ENCODE results near the gene UBE2U.
"Not testable (repeated sequence)": the region's sequence is repeated elsewhere in the genome, so short reads cannot be mapped to it uniquely, and the experiment has no call there.

UBE2U gene

GRCh38 chr1:64220241-64220640 is 16.8 kb downstream of the UBE2U start:
- H3K9me3 ChIP-seq (ENCODE audit: control insufficient read depth, insufficient read depth, low read length): no peaks in the 10 kb centered on the region
- H3K27ac ChIP-seq (ENCODE audit: low read depth, low read length): no peak overlapping the region
- no peaks in the 10 kb centered on the region for H3K4me1 ChIP-seq (ENCODE audit: control insufficient read depth, insufficient read depth, low read length)
- no peaks in the 10 kb centered on the region for H3K27me3 ChIP-seq (ENCODE audit: control insufficient read depth, insufficient read depth, low read length)
- no peak overlapping the region for H3K9ac ChIP-seq (ENCODE audit: low read depth, low read length)
- H3K36me3 ChIP-seq (ENCODE audit: control insufficient read depth, insufficient read depth, low read length): no peaks in the 10 kb centered on the region
- H3K4me3 ChIP-seq (ENCODE audit: low read depth, low read length): no peak overlapping the region

- no peak overlapping the region for H3K4me3 ChIP-seq (ENCODE audit: low read depth, low read length)
- no peak overlapping the region for H3K27ac ChIP-seq (ENCODE audit: low read depth, low read length)
- H3K36me3 ChIP-seq (ENCODE audit: control insufficient read depth, insufficient read depth, low read length): no peaks in the 10 kb centered on the region
- no peak overlapping the region for H3K9ac ChIP-seq (ENCODE audit: low read depth, low read length)
- no peaks in the 10 kb centered on the region for H3K4me1 ChIP-seq (ENCODE audit: control insufficient read depth, insufficient read depth, low read length)
- no peaks in the 10 kb centered on the region for H3K27me3 ChIP-seq (ENCODE audit: control insufficient read depth, insufficient read depth, low read length)
- H3K9me3 ChIP-seq (ENCODE audit: control insufficient read depth, insufficient read depth, low read length): no peaks in the 10 kb centered on the region
Observed at GRCh38 chr1:64223329-64224151, 20.1 kb downstream of the UBE2U start.

- H3K4me1 ChIP-seq (ENCODE audit: control insufficient read depth, insufficient read depth, low read length); H3K9me3 ChIP-seq (ENCODE audit: control insufficient read depth, insufficient read depth, low read length); H3K27ac ChIP-seq (ENCODE audit: low read depth, low read length); H3K36me3 ChIP-seq (ENCODE audit: control insufficient read depth, insufficient read depth, low read length); H3K27me3 ChIP-seq (ENCODE audit: control insufficient read depth, insufficient read depth, low read length); H3K9ac ChIP-seq (ENCODE audit: low read depth, low read length); H3K4me3 ChIP-seq (ENCODE audit: low read depth, low read length): not testable (repeated sequence)
Observed at GRCh38 chr1:64224236-64224635, 20.8 kb downstream of the UBE2U start.

- peaks cover 5% of the 10 kb centered on the region; the same call in 1 of the 2 replicates for H3K4me1 ChIP-seq (ENCODE audit: control insufficient read depth, insufficient read depth, low read length)
Observed at GRCh38 chr1:64228167-64228957, 24.9 kb downstream of the UBE2U start.

GRCh38 chr1:64229307-64229706 is 25.9 kb downstream of the UBE2U start:
- Histone ChIP-seq H3K4me3 (ENCODE audit: low read depth, low read length) (no peak overlapping the region), H3K27me3 (ENCODE audit: control insufficient read depth, insufficient read depth, low read length) (no peaks in the 10 kb centered on the region; the same call in 1 of the 2 replicates), H3K9ac (ENCODE audit: low read depth, low read length) (no peak overlapping the region), H3K27ac (ENCODE audit: low read depth, low read length) (no peak overlapping the region), H3K36me3 (ENCODE audit: control insufficient read depth, insufficient read depth, low read length) (no peaks in the 10 kb centered on the region), H3K9me3 (ENCODE audit: control insufficient read depth, insufficient read depth, low read length) (no peaks in the 10 kb centered on the region), H3K4me1 (ENCODE audit: control insufficient read depth, insufficient read depth, low read length) (peaks cover 5% of the 10 kb centered on the region; the same call in 1 of the 2 replicates)

More at GRCh38 chr1:64228167-64228957, 24.9 kb downstream of the UBE2U start:
- no peak overlapping the region for H3K27ac ChIP-seq (ENCODE audit: low read depth, low read length)
- no peaks in the 10 kb centered on the region for H3K36me3 ChIP-seq (ENCODE audit: control insufficient read depth, insufficient read depth, low read length)
- no peaks in the 10 kb centered on the region; the same call in 1 of the 2 replicates for H3K27me3 ChIP-seq (ENCODE audit: control insufficient read depth, insufficient read depth, low read length)
- H3K9me3 ChIP-seq (ENCODE audit: control insufficient read depth, insufficient read depth, low read length): no peaks in the 10 kb centered on the region
- no peak overlapping the region for H3K9ac ChIP-seq (ENCODE audit: low read depth, low read length)
- no peak overlapping the region for H3K4me3 ChIP-seq (ENCODE audit: low read depth, low read length)

GRCh38 chr1:64231153-64231552 is 27.7 kb downstream of the UBE2U start:
- Histone ChIP-seq H3K9me3 (ENCODE audit: control insufficient read depth, insufficient read depth, low read length) (no peaks in the 10 kb centered on the region), H3K4me3 (ENCODE audit: low read depth, low read length) (no peak overlapping the region), H3K4me1 (ENCODE audit: control insufficient read depth, insufficient read depth, low read length) (peaks cover 5% of the 10 kb centered on the region; the same call in 1 of the 2 replicates), H3K27ac (ENCODE audit: low read depth, low read length) (no peak overlapping the region), H3K27me3 (ENCODE audit: control insufficient read depth, insufficient read depth, low read length) (no peaks in the 10 kb centered on the region; the same call in 1 of the 2 replicates), H3K9ac (ENCODE audit: low read depth, low read length) (no peak overlapping the region), H3K36me3 (ENCODE audit: control insufficient read depth, insufficient read depth, low read length) (no peaks in the 10 kb centered on the region)

GRCh38 chr1:64231654-64232053 is 28.2 kb downstream of the UBE2U start:
- Histone ChIP-seq H3K27ac (ENCODE audit: low read depth, low read length) (no peak overlapping the region), H3K4me3 (ENCODE audit: low read depth, low read length) (no peak overlapping the region), H3K4me1 (ENCODE audit: control insufficient read depth, insufficient read depth, low read length) (peaks cover 7% of the 10 kb centered on the region), H3K9ac (ENCODE audit: low read depth, low read length) (no peak overlapping the region), H3K27me3 (ENCODE audit: control insufficient read depth, insufficient read depth, low read length) (no peaks in the 10 kb centered on the region; the same call in 1 of the 2 replicates), H3K36me3 (ENCODE audit: control insufficient read depth, insufficient read depth, low read length) (no peaks in the 10 kb centered on the region), H3K9me3 (ENCODE audit: control insufficient read depth, insufficient read depth, low read length) (no peaks in the 10 kb centered on the region)

GRCh38 chr1:64234714-64235113 is 31.3 kb downstream of the UBE2U start:
- Histone ChIP-seq H3K27ac (ENCODE audit: low read depth, low read length) (no peak overlapping the region), H3K9ac (ENCODE audit: low read depth, low read length) (no peak overlapping the region), H3K4me3 (ENCODE audit: low read depth, low read length) (no peak overlapping the region), H3K9me3 (ENCODE audit: control insufficient read depth, insufficient read depth, low read length) (no peaks in the 10 kb centered on the region), H3K36me3 (ENCODE audit: control insufficient read depth, insufficient read depth, low read length) (no peaks in the 10 kb centered on the region), H3K27me3 (ENCODE audit: control insufficient read depth, insufficient read depth, low read length) (no peaks in the 10 kb centered on the region), H3K4me1 (ENCODE audit: control insufficient read depth, insufficient read depth, low read length) (peaks cover 9% of the 10 kb centered on the region)

GRCh38 chr1:64235181-64235580 is 31.8 kb downstream of the UBE2U start:
- H3K36me3 ChIP-seq (ENCODE audit: control insufficient read depth, insufficient read depth, low read length): no peaks in the 10 kb centered on the region
- no peak overlapping the region for H3K9ac ChIP-seq (ENCODE audit: low read depth, low read length)

GRCh38 chr1:64235910-64236309 is 32.5 kb downstream of the UBE2U start:
- Histone ChIP-seq H3K9ac (ENCODE audit: low read depth, low read length) (no peak overlapping the region), H3K27ac (ENCODE audit: low read depth, low read length) (no peak overlapping the region), H3K9me3 (ENCODE audit: control insufficient read depth, insufficient read depth, low read length) (no peaks in the 10 kb centered on the region), H3K4me1 (ENCODE audit: control insufficient read depth, insufficient read depth, low read length) (peaks cover 9% of the 10 kb centered on the region), H3K36me3 (ENCODE audit: control insufficient read depth, insufficient read depth, low read length) (no peaks in the 10 kb centered on the region), H3K4me3 (ENCODE audit: low read depth, low read length) (no peak overlapping the region), H3K27me3 (ENCODE audit: control insufficient read depth, insufficient read depth, low read length) (no peaks in the 10 kb centered on the region)

More at GRCh38 chr1:64235181-64235580, 31.8 kb downstream of the UBE2U start:
- H3K4me1 ChIP-seq (ENCODE audit: control insufficient read depth, insufficient read depth, low read length): peaks cover 9% of the 10 kb centered on the region
- H3K27ac ChIP-seq (ENCODE audit: low read depth, low read length): no peak overlapping the region
- H3K4me3 ChIP-seq (ENCODE audit: low read depth, low read length): no peak overlapping the region
- H3K27me3 ChIP-seq (ENCODE audit: control insufficient read depth, insufficient read depth, low read length): no peaks in the 10 kb centered on the region
- H3K9me3 ChIP-seq (ENCODE audit: control insufficient read depth, insufficient read depth, low read length): no peaks in the 10 kb centered on the region

- Histone ChIP-seq H3K4me3 (ENCODE audit: low read depth, low read length) (no peak overlapping the region), H3K36me3 (ENCODE audit: control insufficient read depth, insufficient read depth, low read length) (no peaks in the 10 kb centered on the region), H3K9me3 (ENCODE audit: control insufficient read depth, insufficient read depth, low read length) (no peaks in the 10 kb centered on the region), H3K9ac (ENCODE audit: low read depth, low read length) (no peak overlapping the region), H3K4me1 (ENCODE audit: control insufficient read depth, insufficient read depth, low read length) (peaks cover 4% of the 10 kb centered on the region), H3K27ac (ENCODE audit: low read depth, low read length) (no peak overlapping the region), H3K27me3 (ENCODE audit: control insufficient read depth, insufficient read depth, low read length) (no peaks in the 10 kb centered on the region)
Observed at GRCh38 chr1:64236541-64236954, 33.1 kb downstream of the UBE2U start.

All from HUES48 (cell line).